NCI-H1930 (cell line): ENCODE measurements around the gene TMEM72.

Experiments
- DNase-seq, 2 experiments: peaks; one replicate each; lab custom pipeline; 2025; lab: John Stamatoyannopoulos, UW

Gene TMEM72

GRCh38 chr10:44980309-44981171, 69.4 kb downstream of the TMEM72 start:
- DNase-seq, result no peak

GRCh38 chr10:44981172-44982113, 70.3 kb downstream of the TMEM72 start:
- no peak for DNase-seq

GRCh38 chr10:44982114-44982460, 71.0 kb downstream of the TMEM72 start:
- DNase-seq, result no peak

GRCh38 chr10:44982496-44982895, 71.4 kb downstream of the TMEM72 start:
- DNase-seq, result no peak

- DNase-seq, result no peak
Measured at GRCh38 chr10:44983066-44983894, 72.1 kb downstream of the TMEM72 start.

- no peak for DNase-seq
Measured at GRCh38 chr10:44983895-44984278, 72.8 kb downstream of the TMEM72 start.

GRCh38 chr10:44984671-44985101, 73.5 kb downstream of the TMEM72 start:
- no peak for DNase-seq

- DNase-seq, result no peak
Measured at GRCh38 chr10:44985175-44985681, 74.1 kb downstream of the TMEM72 start.

- no peak for DNase-seq
Measured at GRCh38 chr10:44986179-44986578, 75.0 kb downstream of the TMEM72 start.
